Measurements from ENCODE around the gene TMEM45A. TPM values are rescaled to one million over a fixed set of nuclear protein-coding genes. Genes with fewer than 3 reads are reported as not detected.

Gene TMEM45A
- total and polyA plus RNA-seq, 3 experiments from 2014 or later: 0.44 to 0.50 TPM; not detected in 1

- ChIA-PET CTCF (no interaction called here), POLR2A (no interaction called here)
- Histone ChIP-seq H3K4me1 (ENCODE audit: insufficient read depth, low read length) (no peaks in the 10 kb centered on the region), H3K27me3 (ENCODE audit: insufficient read depth, low read length, poor library complexity, severe bottlenecking) (no peaks in the 10 kb centered on the region), H3K27ac (ENCODE audit: low read depth, low read length) (no peak overlapping the region), H3K9me3 (ENCODE audit: low read length) (no peaks in the 10 kb centered on the region), H3K36me3 (ENCODE audit: insufficient read depth, low read length) (no peaks in the 10 kb centered on the region), H3K4me3 (ENCODE audit: low read length) (no peak overlapping the region)
- Mint-ChIP-seq H3K27me3 (peaks cover 6 to 16% of the 10 kb centered on the region in 2 donors), H3K9me3 (no peaks in the 10 kb centered on the region), H3K4me1 (no peaks in the 10 kb centered on the region), H3K4me3 (no peak overlapping the region), H3K27ac (no peak overlapping the region), H3K36me3 (no peaks in the 10 kb centered on the region)
- no peak for DNase-seq
Measured at GRCh38 chr3:100527347-100527735, 34.9 kb downstream of the TMEM45A start.

GRCh38 chr3:100531093-100531492, 38.7 kb downstream of the TMEM45A start:
- Histone ChIP-seq H3K9me3 (ENCODE audit: low read length) (no peaks in the 10 kb centered on the region), H3K4me3 (ENCODE audit: low read length) (no peak overlapping the region), H3K36me3 (ENCODE audit: insufficient read depth, low read length) (no peaks in the 10 kb centered on the region), H3K27ac (ENCODE audit: low read depth, low read length) (no peak overlapping the region), H3K4me1 (ENCODE audit: insufficient read depth, low read length) (no peaks in the 10 kb centered on the region), H3K27me3 (ENCODE audit: insufficient read depth, low read length, poor library complexity, severe bottlenecking) (no peaks in the 10 kb centered on the region)
- Mint-ChIP-seq H3K4me3 (no peak overlapping the region), H3K36me3 (no peaks in the 10 kb centered on the region), H3K9me3 (no peaks in the 10 kb centered on the region), H3K27me3 (peaks cover 6% of the 10 kb centered on the region in 2 donors), H3K4me1 (no peaks in the 10 kb centered on the region), H3K27ac (no peak overlapping the region)
- CTCF ChIA-PET: no interaction called here
- no peak for DNase-seq
- POLR2A ChIA-PET: no interaction called here

- DNase-seq: no peak
- ChIA-PET CTCF (no interaction called here), POLR2A (no interaction called here)
- no peaks in the 10 kb centered on the region for H3K9me3 Mint-ChIP-seq
- Histone ChIP-seq H3K27ac (ENCODE audit: low read depth, low read length) (no peak overlapping the region), H3K27me3 (ENCODE audit: insufficient read depth, low read length, poor library complexity, severe bottlenecking) (no peaks in the 10 kb centered on the region), H3K4me1 (ENCODE audit: insufficient read depth, low read length) (no peaks in the 10 kb centered on the region), H3K9me3 (ENCODE audit: low read length) (no peaks in the 10 kb centered on the region), H3K36me3 (ENCODE audit: insufficient read depth, low read length) (no peaks in the 10 kb centered on the region), H3K4me3 (ENCODE audit: low read length) (no peak overlapping the region)
- H3K27me3 Mint-ChIP-seq: peaks cover 6 to 8% of the 10 kb centered on the region in 2 donors
- no peaks in the 10 kb centered on the region for H3K4me1 Mint-ChIP-seq
- H3K36me3 Mint-ChIP-seq: no peaks in the 10 kb centered on the region
- no peak overlapping the region for H3K27ac Mint-ChIP-seq
- H3K4me3 Mint-ChIP-seq: no peak overlapping the region
Measured at GRCh38 chr3:100532411-100532810, 40.0 kb downstream of the TMEM45A start.

- peak overlapping the region in 1 of 8 donors; percentile 67 for H3K27ac Mint-ChIP-seq
Measured at GRCh38 chr3:100533176-100533575, 40.8 kb downstream of the TMEM45A start.

DNA sequence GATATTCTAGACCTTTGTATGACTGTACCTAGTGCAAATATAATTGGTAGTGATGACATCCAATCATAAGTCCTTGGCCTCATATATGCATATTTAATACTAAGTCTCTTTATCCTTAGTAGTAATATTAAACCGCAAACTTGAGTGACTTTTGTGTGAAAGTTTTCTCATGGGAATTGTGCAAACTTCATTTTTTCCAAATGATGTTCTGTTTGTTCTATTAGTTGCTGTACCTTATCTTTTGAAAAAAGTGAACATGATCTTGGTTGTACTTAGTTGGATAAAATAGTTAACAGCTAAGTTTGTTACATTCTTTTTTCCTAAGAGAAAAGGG, 43.2 kb downstream of the TMEM45A start:
- CTCF ChIA-PET: no interaction called here
- Mint-ChIP-seq H3K36me3 (no peaks in the 10 kb centered on the region), H3K4me1 (no peaks in the 10 kb centered on the region), H3K9me3 (no peaks in the 10 kb centered on the region), H3K4me3 (no peak overlapping the region), H3K27me3 (peaks cover 2 to 9% of the 10 kb centered on the region in 2 donors), H3K27ac (no peak overlapping the region)
- Histone ChIP-seq H3K9me3 (ENCODE audit: low read length) (no peaks in the 10 kb centered on the region), H3K27ac (ENCODE audit: low read depth, low read length) (no peak overlapping the region), H3K4me3 (ENCODE audit: low read length) (no peak overlapping the region), H3K4me1 (ENCODE audit: insufficient read depth, low read length) (no peaks in the 10 kb centered on the region), H3K27me3 (ENCODE audit: insufficient read depth, low read length, poor library complexity, severe bottlenecking) (no peaks in the 10 kb centered on the region), H3K36me3 (ENCODE audit: insufficient read depth, low read length) (no peaks in the 10 kb centered on the region)
- no peak for DNase-seq
- POLR2A ChIA-PET: no interaction called here

More at GRCh38 chr3:100533176-100533575, 40.8 kb downstream of the TMEM45A start:
- H3K9me3 ChIP-seq (ENCODE audit: low read length): no peaks in the 10 kb centered on the region
- peaks cover 6 to 9% of the 10 kb centered on the region in 2 donors for H3K27me3 Mint-ChIP-seq
- DNase-seq: no peak
- ChIA-PET CTCF (no interaction called here), POLR2A (no interaction called here)
- no peaks in the 10 kb centered on the region for H3K4me1 ChIP-seq (ENCODE audit: insufficient read depth, low read length)
- H3K9me3 Mint-ChIP-seq: no peaks in the 10 kb centered on the region
- no peaks in the 10 kb centered on the region for H3K27me3 ChIP-seq (ENCODE audit: insufficient read depth, low read length, poor library complexity, severe bottlenecking)
- no peaks in the 10 kb centered on the region for H3K4me1 Mint-ChIP-seq
- no peaks in the 10 kb centered on the region for H3K36me3 ChIP-seq (ENCODE audit: insufficient read depth, low read length)
- H3K36me3 Mint-ChIP-seq: no peaks in the 10 kb centered on the region
- H3K4me3 ChIP-seq (ENCODE audit: low read length): no peak overlapping the region
- H3K4me3 Mint-ChIP-seq: no peak overlapping the region
- H3K27ac ChIP-seq (ENCODE audit: low read depth, low read length): no peak overlapping the region

DNA sequence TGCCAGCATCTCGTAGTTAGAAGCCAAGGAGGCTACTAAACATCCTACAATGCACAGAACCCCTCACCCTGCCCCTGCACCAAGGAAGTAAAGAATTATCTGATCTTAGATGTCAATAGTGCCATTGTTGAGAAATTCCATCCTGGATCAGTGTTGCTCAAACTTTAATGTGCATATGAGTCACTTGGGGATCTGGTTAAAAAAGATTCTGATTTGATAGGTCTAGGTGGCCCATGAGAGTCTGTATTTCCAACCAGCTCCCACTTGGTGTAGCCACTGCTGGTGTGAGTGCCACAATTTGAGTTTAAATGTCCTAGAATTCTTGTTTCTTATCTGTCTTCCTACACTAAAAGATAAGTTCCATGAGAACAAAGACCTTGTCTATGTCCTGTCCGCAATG, 43.7 kb downstream of the TMEM45A start:
- Mint-ChIP-seq H3K27ac (no peak overlapping the region), H3K27me3 (peaks cover 2 to 9% of the 10 kb centered on the region in 2 donors), H3K36me3 (no peaks in the 10 kb centered on the region), H3K9me3 (no peaks in the 10 kb centered on the region), H3K4me1 (no peaks in the 10 kb centered on the region), H3K4me3 (no peak overlapping the region)
- Histone ChIP-seq H3K27me3 (ENCODE audit: insufficient read depth, low read length, poor library complexity, severe bottlenecking) (no peaks in the 10 kb centered on the region), H3K36me3 (ENCODE audit: insufficient read depth, low read length) (no peaks in the 10 kb centered on the region), H3K4me1 (ENCODE audit: insufficient read depth, low read length) (no peaks in the 10 kb centered on the region), H3K27ac (ENCODE audit: low read depth, low read length) (no peak overlapping the region), H3K4me3 (ENCODE audit: low read length) (no peak overlapping the region), H3K9me3 (ENCODE audit: low read length) (no peaks in the 10 kb centered on the region)
- ChIA-PET POLR2A (no interaction called here), CTCF (no interaction called here)
- DNase-seq: no peak

- Histone ChIP-seq H3K4me3 (ENCODE audit: low read length) (no peak overlapping the region), H3K9me3 (ENCODE audit: low read length) (no peaks in the 10 kb centered on the region), H3K27me3 (ENCODE audit: insufficient read depth, low read length, poor library complexity, severe bottlenecking) (no peaks in the 10 kb centered on the region), H3K27ac (ENCODE audit: low read depth, low read length) (no peak overlapping the region), H3K4me1 (ENCODE audit: insufficient read depth, low read length) (no peaks in the 10 kb centered on the region), H3K36me3 (ENCODE audit: insufficient read depth, low read length) (no peaks in the 10 kb centered on the region)
- Mint-ChIP-seq H3K27me3 (peaks cover 2 to 9% of the 10 kb centered on the region in 2 donors), H3K27ac (no peak overlapping the region), H3K4me3 (no peak overlapping the region), H3K4me1 (no peaks in the 10 kb centered on the region), H3K36me3 (no peaks in the 10 kb centered on the region), H3K9me3 (no peaks in the 10 kb centered on the region)
- ChIA-PET POLR2A (no interaction called here), CTCF (no interaction called here)
- DNase-seq: no peak
Measured at GRCh38 chr3:100537646-100538338, 45.4 kb downstream of the TMEM45A start.

- no peak for DNase-seq
- ChIA-PET POLR2A (no interaction called here), CTCF (no interaction called here)
- Histone ChIP-seq H3K4me1 (ENCODE audit: insufficient read depth, low read length) (no peaks in the 10 kb centered on the region), H3K27me3 (ENCODE audit: insufficient read depth, low read length, poor library complexity, severe bottlenecking) (no peaks in the 10 kb centered on the region), H3K4me3 (ENCODE audit: low read length) (no peak overlapping the region), H3K27ac (ENCODE audit: low read depth, low read length) (no peak overlapping the region), H3K9me3 (ENCODE audit: low read length) (no peaks in the 10 kb centered on the region), H3K36me3 (ENCODE audit: insufficient read depth, low read length) (no peaks in the 10 kb centered on the region)
- Mint-ChIP-seq H3K27ac (no peak overlapping the region), H3K36me3 (no peaks in the 10 kb centered on the region), H3K4me1 (no peaks in the 10 kb centered on the region), H3K27me3 (peaks cover 2 to 9% of the 10 kb centered on the region in 2 donors), H3K4me3 (no peak overlapping the region), H3K9me3 (no peaks in the 10 kb centered on the region)
Measured at GRCh38 chr3:100538339-100538706, 45.9 kb downstream of the TMEM45A start.
